Esophagus squamous epithelium (tissue), 5 donors: ENCODE measurements around the gene ARSA. TPM values are rescaled to one million over a fixed set of nuclear protein-coding genes. Genes with fewer than 3 reads are reported as not detected.
A peak's percentile ranks its signal among the peaks of the same experiment; 100 is the strongest.

Source experiments
- DNase-seq: peaks from one replicate; lab custom pipeline; 2025; lab: John Stamatoyannopoulos, UW
- H3K27ac ChIP-seq, 4 donors: fragments of 200-600 bp; sonication (generic); one replicate each; pipeline ENCODE4 v1.5.1; 2016 to 2019; ENCODE audit warnings: mild to moderate bottlenecking in 1 of 4
- H3K27me3 ChIP-seq, 4 donors: fragments of 200-600 bp; sonication (generic); 1 replicate in 3 of 4; 2 replicates in 1 of 4; pipeline versions ENCODE4 v1.5.1 to v1.6.0; 2017 to 2021; ENCODE audit warnings: antibody characterized with exemption in 1 of 4
- H3K36me3 ChIP-seq, 3 donors: fragments of 200-600 bp; sonication (generic); one replicate each; pipeline ENCODE4 v1.5.1; 2016 to 2019
- H3K4me1 ChIP-seq, 3 donors: fragments of 200-600 bp; sonication (generic); one replicate each; pipeline ENCODE4 v1.5.1; 2017 to 2019
- H3K4me3 ChIP-seq, 4 donors: fragments of 200-600 bp; sonication (generic); 1 replicate in 3 of 4; 2 replicates in 1 of 4; pipeline ENCODE4 v1.5.1; 2016 to 2019; ENCODE audit warnings: mild to moderate bottlenecking in 2 of 4, moderate library complexity in 1 of 4
- H3K9me3 ChIP-seq, 3 donors: fragments of 200-600 bp; sonication (generic); one replicate each; pipeline ENCODE4 v1.5.1; 2016 to 2019
- CTCF ChIP-seq, 6 experiments: fragments of 450-650 bp in 4 of 6; fragments of 200-600 bp in 2 of 6; sonication (generic) in 2 of 6; IDR thresholded peaks; one replicate each; pipeline ENCODE4 v1.5.1; 2016 to 2019; ENCODE audit warnings: antibody characterized with exemption in 6 of 6, mild to moderate bottlenecking in 4 of 6, moderate library complexity in 4 of 6
- POLR2A ChIP-seq, 4 donors: fragments of 450-650 bp; IDR thresholded peaks; one replicate each; pipeline ENCODE4 v1.6.1; 2017; ENCODE audit warnings: antibody characterized with exemption in 4 of 4, mild to moderate bottlenecking in 4 of 4, moderate library complexity in 3 of 4
- WGBS, 2 donors: methylation state at CpG; one replicate each; pipeline ENCODE4 v1.1.5; 2018; 5-methylcytosine and 5-hydroxymethylcytosine counted together
- intact Hi-C: fragments of 100-400 bp; cut with DNase I; formaldehyde crosslinking; loops from one replicate; pipeline ENCODE4 v1.15.0; 2022
- total RNA-seq, 4 donors: library from RNA; depleted of rRNA; stranded (reverse); fragments of >200 nt; gene quantifications; one replicate each; pipeline ENCODE4 v1.1.0, GENCODE V29; 2016
- donor health status: DM: yes; HTN: yes; CAD: no.

The ARSA gene
- total RNA-seq, 4 donors from 2014 or later: 18.7 to 47.0 (median 28.6) TPM

DNA sequence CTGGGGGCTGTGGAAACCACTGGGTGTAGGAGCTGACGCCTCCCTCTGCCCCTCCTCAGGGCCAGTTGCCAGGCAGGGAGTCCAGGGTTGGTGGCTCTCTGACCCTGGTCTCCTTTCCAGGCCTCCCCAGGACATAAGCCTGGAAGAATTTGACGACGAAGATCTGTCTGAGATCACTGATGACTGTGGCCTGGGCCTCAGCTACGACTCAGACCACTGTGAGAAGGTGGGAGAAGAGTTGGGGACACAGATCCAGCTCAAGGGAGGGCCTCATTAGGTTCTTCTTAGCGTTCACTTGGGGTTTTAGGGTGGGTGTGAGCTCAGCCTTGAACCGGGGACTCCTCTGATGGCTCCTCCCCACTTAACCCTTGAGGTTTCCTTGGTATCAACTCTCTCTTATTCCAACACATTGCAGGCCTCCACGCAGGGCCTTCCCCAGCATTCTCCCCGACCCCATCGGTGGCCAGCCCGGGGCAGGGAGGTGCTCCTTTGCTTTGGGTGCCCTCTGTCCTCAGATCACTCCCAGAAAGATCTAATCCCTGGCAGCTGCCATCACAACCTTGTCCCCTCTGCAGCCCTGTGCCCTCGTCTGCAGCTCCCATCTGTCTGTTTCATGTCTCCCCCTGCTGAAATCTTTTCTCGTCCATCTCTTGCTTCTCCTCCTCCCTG is 26.1 kb downstream of the ARSA start:
- no peak overlapping the region for H3K4me3 ChIP-seq

GRCh38 chr22:50600967-50601668 is 26.8 kb downstream of the ARSA start:
- H3K27me3 ChIP-seq: peaks cover 0 to 82% (median 2%) of the 10 kb centered on the region in 4 donors
- H3K4me3 ChIP-seq: peak overlapping the region; percentile 31 to 63 (median 45)
- no peaks in the 10 kb centered on the region for H3K36me3 ChIP-seq
- WGBS, 2 donors: 40% methylated on average over 1 of the region's 52 CpGs; no CpG with 5 or more reads in 1 of the 2 donors
- no peaks in the 10 kb centered on the region for H3K9me3 ChIP-seq
- intact Hi-C loops: no loop called here
- TF ChIP-seq POLR2A (IDR thresholded peaks at IDR 0.05) (no peak), CTCF (IDR thresholded peaks at IDR 0.05) (no peak)
- peaks cover 0 to 22% (median 13%) of the 10 kb centered on the region in 3 donors for H3K4me1 ChIP-seq
- no peak overlapping the region for H3K27ac ChIP-seq
- no peak for DNase-seq

More for the DNA sequence above, 26.1 kb downstream of the ARSA start:
- 44 to 55% methylated on average over 8 to 12 of the region's 12 CpGs for WGBS, 2 donors
- Histone ChIP-seq H3K9me3 (no peaks in the 10 kb centered on the region), H3K4me1 (peaks cover 0 to 22% (median 13%) of the 10 kb centered on the region in 3 donors), H3K36me3 (no peaks in the 10 kb centered on the region), H3K27ac (no peak overlapping the region), H3K27me3 (peaks cover 0 to 88% (median 2%) of the 10 kb centered on the region in 4 donors)
- TF ChIP-seq CTCF (IDR thresholded peaks at IDR 0.05) (no peak), POLR2A (IDR thresholded peaks at IDR 0.05) (no peak)
- no peak for DNase-seq
- intact Hi-C loops: no loop called here

GRCh38 chr22:50600538-50600937 is 27.4 kb downstream of the ARSA start, which contains the start of gene MAPK8IP2:
Gene MAPK8IP2, plus strand, starts transcription at chr22:50600793. Its CDS starts 26 bp downstream, at chr22:50600819.
- peaks cover 0 to 22% (median 13%) of the 10 kb centered on the region in 3 donors for H3K4me1 ChIP-seq
- intact Hi-C loops: no loop called here
- peak within 1 kb of the TSS; percentile 31 to 63 (median 45) for H3K4me3 ChIP-seq
- DNase-seq: no peak
- TF ChIP-seq POLR2A (IDR thresholded peaks at IDR 0.05): no peak
- TF ChIP-seq CTCF (IDR thresholded peaks at IDR 0.05): no peak
- H3K27ac ChIP-seq: no peak within 1 kb of the TSS
- no CpG with 5 or more reads among the region's 61 CpGs for WGBS, 2 donors
- H3K9me3 ChIP-seq: no peaks in the 10 kb centered on the region
- H3K36me3 ChIP-seq: no peaks in the 10 kb centered on the region
- peaks cover 0 to 76% (median 2%) of the 10 kb centered on the region in 4 donors for H3K27me3 ChIP-seq

DNA sequence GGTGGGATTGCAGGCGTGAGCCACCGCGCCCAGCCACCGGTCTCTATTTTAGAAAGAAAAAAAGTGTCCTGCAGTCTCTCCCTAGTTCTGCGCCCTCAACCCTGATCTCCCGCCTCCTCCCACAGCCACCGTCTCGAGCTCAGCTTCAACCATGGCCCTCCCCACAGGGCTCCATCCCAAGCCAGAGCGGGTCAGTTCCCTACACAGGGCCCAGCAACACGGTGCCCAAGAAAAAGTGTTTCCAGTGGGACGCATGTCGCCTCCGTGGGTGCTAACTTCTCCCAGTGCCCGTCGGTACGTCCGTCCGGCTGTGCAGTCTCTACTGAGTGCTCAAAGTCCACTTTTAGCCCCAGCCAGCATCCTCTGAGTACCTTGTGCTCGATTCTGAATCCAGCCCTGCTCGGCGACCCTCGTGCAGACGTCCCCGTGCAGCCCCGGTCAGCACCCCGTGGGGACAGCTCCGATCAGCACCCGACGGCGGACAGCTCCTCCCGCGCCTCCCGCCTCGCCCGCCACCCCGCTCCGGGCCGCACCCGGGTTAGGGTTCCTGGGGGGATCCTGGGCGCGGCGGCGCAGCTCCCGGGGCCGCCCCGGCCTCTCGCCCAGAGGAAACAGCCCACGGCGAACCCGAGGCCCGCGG is 28.0 kb downstream of the ARSA start:
- Histone ChIP-seq H3K27ac (no peak overlapping the region), H3K9me3 (no peaks in the 10 kb centered on the region), H3K36me3 (no peaks in the 10 kb centered on the region), H3K4me3 (peak overlapping the region; percentile 31 to 63 (median 45)), H3K4me1 (peaks cover 0 to 22% (median 13%) of the 10 kb centered on the region in 3 donors), H3K27me3 (peaks cover 0 to 70% (median 2%) of the 10 kb centered on the region in 4 donors)
- intact Hi-C loops: no loop called here
- TF ChIP-seq POLR2A (IDR thresholded peaks at IDR 0.05): no peak
- TF ChIP-seq CTCF (IDR thresholded peaks at IDR 0.05): no peak
- no peak for DNase-seq
- 53 to 74% methylated on average over 5 to 16 of the region's 52 CpGs for WGBS, 2 donors
